GM12878 (cell line): ENCODE results near the gene CLEC18A. TPM values are rescaled to one million over a fixed set of nuclear protein-coding genes. Genes with fewer than 3 reads are reported as not detected.

Experiments
- ATAC-seq: fragments of 200-7000 bp; cut with Tn5 transposase; 3 replicates; pipeline ENCODE4 v1.9.1; 2020; ENCODE audit warnings: mild to moderate bottlenecking, moderate library complexity
- BruUV-seq: library from RNA; stranded (reverse); fragments of 400-500 nt; replicated peaks from 2 replicates; lab custom pipeline; 2021; lab: Mats Ljungman, UMichigan
- CTCF ChIA-PET: fragments of 300-600 bp; sonication (Branson Sonifier 250); formaldehyde crosslinking; extraction: SDS; loops from one replicate; lab custom pipeline; 2021; ENCODE audit warnings: inconsistent platforms; lab: Yijun Ruan, JAX
- POLR2A ChIA-PET: fragments of 350-600 bp; formaldehyde crosslinking; extraction: SDS; loops from one replicate; lab custom pipeline; 2021; ENCODE audit warnings: inconsistent platforms; lab: Charles Lee
- RAD21 ChIA-PET: fragments of 300-600 bp; sonication (Branson Sonifier 250); formaldehyde crosslinking; loops from one replicate; lab custom pipeline; 2023; ENCODE audit warnings: antibody characterized with exemption; ENCODE audit not compliant: unreplicated experiment; lab: Charles Lee
- SMC1A ChIA-PET: fragments of 300-600 bp; sonication (Branson Sonifier 250); formaldehyde crosslinking; loops from one replicate; lab custom pipeline; 2023; ENCODE audit not compliant: unreplicated experiment, uncharacterized antibody; lab: Charles Lee
- DNase-seq: peaks from one replicate; pipeline ENCODE4 v3.0.0-alpha.2; 2011; ENCODE audit warnings: low read depth, low spot score
- FAIRE-seq: peaks from 3 replicates; lab custom pipeline; 2011; peaks lifted over from hg19 to GRCh38; lab: Jason Lieb, UNC
- H2AFZ ChIP-seq: 2 replicates; pipeline ENCODE4 v1.6.0; 2011; ENCODE audit warnings: low read depth, low read length, control low read depth; ENCODE audit not compliant: control insufficient read depth
- H3K27ac ChIP-seq: 2 replicates; pipeline ENCODE4 v1.5.1; 2011; ENCODE audit warnings: control low read depth; ENCODE audit not compliant: control insufficient read depth, insufficient read depth
- H3K27me3 ChIP-seq, 2 experiments: replicated peaks in 1 of 2; 2 replicates each; pipeline versions ENCODE4 v1.6.0 to v1.6.1; 2011; ENCODE audit warnings: low read length in 1 of 2; ENCODE audit not compliant: control insufficient read depth in 2 of 2, insufficient read depth in 2 of 2
- H3K36me3 ChIP-seq, 2 experiments: 2 replicates each; pipeline ENCODE4 v1.5.1; 2011; ENCODE audit warnings: low read length in 1 of 2; ENCODE audit not compliant: control insufficient read depth in 2 of 2, insufficient read depth in 2 of 2
- H3K4me1 ChIP-seq: 2 replicates; pipeline ENCODE4 v1.6.1; 2011; ENCODE audit warnings: mild to moderate bottlenecking, low read length, moderate library complexity, mixed read lengths; ENCODE audit not compliant: control insufficient read depth, insufficient read depth
- H3K4me2 ChIP-seq: 2 replicates; pipeline ENCODE4 v1.6.0; 2011; ENCODE audit warnings: control low read depth; ENCODE audit not compliant: control insufficient read depth, insufficient read depth
- H3K4me3 ChIP-seq: fragments of 200-600 bp; sonication (generic); 2 replicates; pipeline ENCODE4 v1.5.1; 2016
- H3K79me2 ChIP-seq: 2 replicates; pipeline ENCODE4 v1.6.0; 2011; ENCODE audit warnings: low read length; ENCODE audit not compliant: control insufficient read depth, insufficient read depth
- H3K9ac ChIP-seq: 2 replicates; pipeline ENCODE4 v1.8.0; 2011; ENCODE audit warnings: low read length, control low read depth, mixed read lengths; ENCODE audit not compliant: control insufficient read depth, insufficient read depth
- H3K9me3 ChIP-seq: replicated peaks from 3 replicates; pipeline ENCODE4 v1.5.1; 2011; ENCODE audit warnings: mild to moderate bottlenecking, low read length; ENCODE audit not compliant: control insufficient read depth, insufficient read depth
- H4K20me1 ChIP-seq: 2 replicates; pipeline ENCODE4 v1.6.0; 2011; ENCODE audit not compliant: control insufficient read depth, insufficient read depth
- BMI1 ChIP-seq: fragments of 450-650 bp; IDR thresholded peaks from 2 replicates; pipeline ENCODE4 v1.6.1; 2016; ENCODE audit warnings: mild to moderate bottlenecking, moderate library complexity, borderline replicate concordance
- E2F4 ChIP-seq: IDR thresholded peaks from 2 replicates; pipeline ENCODE4 v1.6.1; 2012; ENCODE audit warnings: low read depth, low read length, improper control_type of control experiment
- IKZF1 ChIP-seq: fragments of 450-650 bp; conservative IDR thresholded peaks from 2 replicates; pipeline ENCODE4 v1.6.1; 2017; ENCODE audit warnings: antibody characterized with exemption, mild to moderate bottlenecking
- KDM1A ChIP-seq: fragments of 200-600 bp; sonication (generic); IDR thresholded peaks from 2 replicates; pipeline ENCODE4 v1.6.1; 2016; ENCODE audit warnings: borderline replicate concordance
- NFIC ChIP-seq: IDR thresholded peaks from 2 replicates; pipeline ENCODE4 v1.6.1; 2012; ENCODE audit warnings: low read depth, mild to moderate bottlenecking, inconsistent platforms, low read length, moderate library complexity
- NRF1 ChIP-seq: conservative IDR thresholded peaks from 2 replicates; pipeline ENCODE4 v1.6.1; 2011; ENCODE audit warnings: mild to moderate bottlenecking, low read depth, low read length, improper control_type of control experiment
- POLR2AphosphoS5 ChIP-seq: IDR thresholded peaks from 2 replicates; pipeline ENCODE4 v1.6.1; 2011; ENCODE audit warnings: mild to moderate bottlenecking, low read length, inconsistent platforms
- STAT1 ChIP-seq: fragments of 450-650 bp; conservative IDR thresholded peaks from 2 replicates; pipeline ENCODE4 v1.6.1; 2014; ENCODE audit warnings: antibody characterized with exemption, mild to moderate bottlenecking
- TARDBP ChIP-seq: IDR thresholded peaks from 2 replicates; pipeline ENCODE4 v1.6.1; 2016; ENCODE audit warnings: borderline replicate concordance
- TCF12 ChIP-seq: IDR thresholded peaks from 2 replicates; pipeline ENCODE4 v1.6.1; 2011; ENCODE audit warnings: low read depth, mild to moderate bottlenecking, low read length
- USF2 ChIP-seq: IDR thresholded peaks from 2 replicates; pipeline ENCODE4 v1.6.1; 2011; ENCODE audit warnings: low read depth, low read length, improper control_type of control experiment, borderline replicate concordance
- YBX1 ChIP-seq: fragments of 450-650 bp; IDR thresholded peaks from 2 replicates; pipeline ENCODE4 v1.6.1; 2016; ENCODE audit warnings: antibody characterized with exemption
- YY1 ChIP-seq: IDR thresholded peaks from 2 replicates; pipeline ENCODE4 v1.6.1; 2011; ENCODE audit warnings: low read depth, mild to moderate bottlenecking, low read length
- ZNF592 ChIP-seq: fragments of 450-650 bp; IDR thresholded peaks from 2 replicates; pipeline ENCODE4 v1.6.1; 2017; ENCODE audit warnings: mild to moderate bottlenecking, moderate library complexity
- WGBS: methylation state at CpG from one replicate; pipeline ENCODE4 v1.1.6; 2016; ENCODE audit warnings: low lambda C conversion rate; ENCODE audit not compliant: insufficient replicate concordance, insufficient coverage; ENCODE audit errors: missing lambda C conversion rate; 5-methylcytosine and 5-hydroxymethylcytosine counted together
- in situ Hi-C: fragments of 300-500 bp; cut with MboI; formaldehyde crosslinking; loops from 9 replicates; pipeline ENCODE4 v1.14.3; 2018; ENCODE audit warnings: mixed read lengths
- intact Hi-C: fragments of 100-400 bp; cut with micrococcal nuclease; formaldehyde crosslinking; loops from one replicate; pipeline ENCODE4 v1.14.2; 2022; ENCODE audit not compliant: unreplicated experiment
- polyA plus RNA-seq, 11 experiments: library from polyadenylated mRNA; depleted of rRNA in 4 of 11; unstranded in 6 of 11; stranded (reverse) in 5 of 11; fragments of >200 nt; fragmentation: Nextera tagmentation in 4 of 11; fragmentation: Illumina TruSeq in 1 of 11; extraction: Ambion mirVana in 4 of 11; extraction: Trizol in 1 of 11; gene quantifications; 1 replicate in 1 of 11; 2 replicates in 10 of 11; pipeline versions ENCODE4 v1.2.1 to v1.2.3, GENCODE V29; 2011 to 2016; ENCODE audit warnings: inconsistent platforms in 2 of 11, missing spikeins in 2 of 11, low read depth in 1 of 11
- total RNA-seq, 4 experiments: library from RNA; depleted of rRNA in 3 of 4; stranded (reverse); fragments of >200 nt in 3 of 4; fragmentation: Illumina TruSeq in 1 of 4; extraction: Trizol in 1 of 4; gene quantifications; 2 replicates each; pipeline versions ENCODE4 v1.2.1 to v1.2.3, GENCODE V29; 2013 to 2021
- TF ChIP-seq, protein P1 (sequence below), 3 experiments: IDR thresholded peaks in 2 of 3; conservative IDR thresholded peaks in 1 of 3; 2 replicates each; pipeline ENCODE4 v1.5.1; 2011; ENCODE audit warnings: low read depth in 3 of 3, low read length in 3 of 3, mild to moderate bottlenecking in 3 of 3, control low read depth in 2 of 3, moderate library complexity in 2 of 3, inconsistent platforms in 1 of 3, mixed read lengths in 1 of 3; ENCODE audit not compliant: control insufficient read depth in 2 of 3, insufficient read depth in 1 of 3; ENCODE audit errors: extremely low read depth in 1 of 3
- TF ChIP-seq, protein P2 (sequence below): IDR thresholded peaks from 2 replicates; pipeline ENCODE4 v1.6.1; 2012; ENCODE audit warnings: low read depth, low read length, improper control_type of control experiment

CLEC18A gene
- total and polyA plus RNA-seq, 10 of the 15 experiments (the other 5 are each of a cell fraction or from before 2014, with no cell fraction given): 0.03 to 0.26 (median 0.10) TPM; not detected in 4

GRCh38 chr16:69909760-69910159, 41.4 kb upstream of the CLEC18A start:
- Histone ChIP-seq H3K9me3 (no peaks in the 10 kb centered on the region), H3K36me3 (peaks cover 4 to 9% of the 10 kb centered on the region in 2 experiments; a peak in 3 of 4 replicates), H3K27ac (no peak overlapping the region), H3K4me1 (no peaks in the 10 kb centered on the region), H3K79me2 (no peaks in the 10 kb centered on the region), H3K9ac (no peak overlapping the region), H3K27me3 (no peaks in the 10 kb centered on the region), H3K4me2 (no peak overlapping the region), H3K4me3 (no peak overlapping the region), H4K20me1 (no peaks in the 10 kb centered on the region), H2AFZ (no peak overlapping the region)
- no TSS peak for BruUV-seq
- in situ Hi-C loops (no loop called here), intact Hi-C loops (no loop called here)
- DNase-seq: no peak
- ATAC-seq: no peak
- no peak for FAIRE-seq
- ChIA-PET POLR2A (no interaction called here), CTCF (no interaction called here), SMC1A (interaction anchor here (1.2 kb wide), 1 partner anchor 13 kb away, joined by 3 read pairs; no protein-coding TSS in a partner anchor), RAD21 (no interaction called here)
- WGBS: 97% methylated on average over 7 of the region's 7 CpGs
- TF ChIP-seq YY1: no peak
- no peak for TF ChIP-seq E2F4
- TF ChIP-seq USF2: no peak
- no peak for TF ChIP-seq STAT1
- TF ChIP-seq TARDBP: no peak
- TF ChIP-seq KDM1A: no peak
- TF ChIP-seq POLR2AphosphoS5: no peak
- no peak for TF ChIP-seq ZNF592
- TF ChIP-seq, protein P1, sequence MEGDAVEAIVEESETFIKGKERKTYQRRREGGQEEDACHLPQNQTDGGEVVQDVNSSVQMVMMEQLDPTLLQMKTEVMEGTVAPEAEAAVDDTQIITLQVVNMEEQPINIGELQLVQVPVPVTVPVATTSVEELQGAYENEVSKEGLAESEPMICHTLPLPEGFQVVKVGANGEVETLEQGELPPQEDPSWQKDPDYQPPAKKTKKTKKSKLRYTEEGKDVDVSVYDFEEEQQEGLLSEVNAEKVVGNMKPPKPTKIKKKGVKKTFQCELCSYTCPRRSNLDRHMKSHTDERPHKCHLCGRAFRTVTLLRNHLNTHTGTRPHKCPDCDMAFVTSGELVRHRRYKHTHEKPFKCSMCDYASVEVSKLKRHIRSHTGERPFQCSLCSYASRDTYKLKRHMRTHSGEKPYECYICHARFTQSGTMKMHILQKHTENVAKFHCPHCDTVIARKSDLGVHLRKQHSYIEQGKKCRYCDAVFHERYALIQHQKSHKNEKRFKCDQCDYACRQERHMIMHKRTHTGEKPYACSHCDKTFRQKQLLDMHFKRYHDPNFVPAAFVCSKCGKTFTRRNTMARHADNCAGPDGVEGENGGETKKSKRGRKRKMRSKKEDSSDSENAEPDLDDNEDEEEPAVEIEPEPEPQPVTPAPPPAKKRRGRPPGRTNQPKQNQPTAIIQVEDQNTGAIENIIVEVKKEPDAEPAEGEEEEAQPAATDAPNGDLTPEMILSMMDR (IDR thresholded peaks at IDR 0.05 in 2 of 3, conservative IDR thresholded peaks at IDR 0.05 in 1 of 3; ENCODE audit: control insufficient read depth in 2 of 3, extremely low read depth in 1 of 3, insufficient read depth in 1 of 3, low read depth in 3 of 3, low read length in 3 of 3): no peak
- TF ChIP-seq NRF1: no peak
- no peak for TF ChIP-seq TCF12
- TF ChIP-seq NFIC: no peak
- no peak for TF ChIP-seq YBX1
- TF ChIP-seq BMI1: no peak
- TF ChIP-seq, protein P2, sequence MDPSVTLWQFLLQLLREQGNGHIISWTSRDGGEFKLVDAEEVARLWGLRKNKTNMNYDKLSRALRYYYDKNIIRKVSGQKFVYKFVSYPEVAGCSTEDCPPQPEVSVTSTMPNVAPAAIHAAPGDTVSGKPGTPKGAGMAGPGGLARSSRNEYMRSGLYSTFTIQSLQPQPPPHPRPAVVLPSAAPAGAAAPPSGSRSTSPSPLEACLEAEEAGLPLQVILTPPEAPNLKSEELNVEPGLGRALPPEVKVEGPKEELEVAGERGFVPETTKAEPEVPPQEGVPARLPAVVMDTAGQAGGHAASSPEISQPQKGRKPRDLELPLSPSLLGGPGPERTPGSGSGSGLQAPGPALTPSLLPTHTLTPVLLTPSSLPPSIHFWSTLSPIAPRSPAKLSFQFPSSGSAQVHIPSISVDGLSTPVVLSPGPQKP: no peak
- TF ChIP-seq IKZF1: no peak
